Liver (tissue), 9 donors: ENCODE measurements around the gene DIP2C. TPM values are rescaled to one million over a fixed set of nuclear protein-coding genes. Genes with fewer than 3 reads are reported as not detected.

Source experiments
- DNase-seq: peaks from one replicate; pipeline ENCODE4 v3.0.0-alpha.2; 2017; ENCODE audit warnings: low spot score
- H3K27ac ChIP-seq, 2 donors: one replicate each; pipeline ENCODE4 v1.7.0; 2013; ENCODE audit warnings: inconsistent platforms in 2 of 2, low read length in 2 of 2, control low read depth in 1 of 2, low read depth in 1 of 2, mild to moderate bottlenecking in 1 of 2
- H3K27me3 ChIP-seq, 4 donors: one replicate each; pipeline versions ENCODE4 v1.6.1 to v1.7.0; 2013; ENCODE audit warnings: low read length in 3 of 4, inconsistent platforms in 1 of 4, mild to moderate bottlenecking in 1 of 4, moderate library complexity in 1 of 4; ENCODE audit not compliant: control insufficient read depth in 4 of 4, insufficient read depth in 4 of 4
- H3K36me3 ChIP-seq, 4 donors: one replicate each; pipeline versions ENCODE4 v1.6.1 to v1.7.0; 2013; ENCODE audit warnings: low read length in 3 of 4, mild to moderate bottlenecking in 3 of 4, low read depth in 1 of 4, moderate library complexity in 1 of 4; ENCODE audit not compliant: control insufficient read depth in 4 of 4, insufficient read depth in 3 of 4
- H3K4me1 ChIP-seq, 4 donors: one replicate each; pipeline versions ENCODE4 v1.6.1 to v1.7.0; 2013; ENCODE audit warnings: low read length in 3 of 4, mild to moderate bottlenecking in 3 of 4, moderate library complexity in 1 of 4; ENCODE audit not compliant: control insufficient read depth in 4 of 4, insufficient read depth in 4 of 4
- H3K4me3 ChIP-seq, 3 donors: one replicate each; pipeline versions ENCODE4 v1.6.1 to v1.7.0; 2013; ENCODE audit warnings: low read length in 3 of 3, control low read depth in 1 of 3, low read depth in 1 of 3, mild to moderate bottlenecking in 1 of 3
- H3K9ac ChIP-seq, 2 donors: one replicate each; pipeline ENCODE4 v1.7.0; 2013; ENCODE audit warnings: low read length in 2 of 2, mild to moderate bottlenecking in 2 of 2, moderate library complexity in 2 of 2, control low read depth in 1 of 2, low read depth in 1 of 2
- H3K9me3 ChIP-seq, 4 donors: one replicate each; pipeline versions ENCODE4 v1.6.1 to v1.7.0; 2013; ENCODE audit warnings: low read length in 3 of 4; ENCODE audit not compliant: control insufficient read depth in 4 of 4
- EGR1 ChIP-seq, 2 donors: IDR thresholded peaks; 2 replicates each; pipeline ENCODE4 v1.6.1; 2016 to 2018; ENCODE audit warnings: antibody characterized with exemption in 2 of 2, low read depth in 2 of 2
- FOXA1 ChIP-seq: IDR thresholded peaks from 2 replicates; pipeline ENCODE4 v1.6.1; 2016; ENCODE audit warnings: antibody characterized with exemption
- FOXA2 ChIP-seq: IDR thresholded peaks from 2 replicates; pipeline ENCODE4 v1.6.1; 2016; ENCODE audit warnings: antibody characterized with exemption
- GABPA ChIP-seq, 2 donors: IDR thresholded peaks in 1 of 2; conservative IDR thresholded peaks in 1 of 2; 2 replicates each; pipeline ENCODE4 v1.6.1; 2016; ENCODE audit warnings: antibody characterized with exemption in 2 of 2, mild to moderate bottlenecking in 1 of 2, moderate library complexity in 1 of 2
- HNF4A ChIP-seq, 2 donors: conservative IDR thresholded peaks; 2 replicates each; pipeline ENCODE4 v1.6.1; 2016; ENCODE audit warnings: antibody characterized with exemption in 2 of 2, mild to moderate bottlenecking in 2 of 2
- HNF4G ChIP-seq: IDR thresholded peaks from 2 replicates; pipeline ENCODE4 v1.6.1; 2016; ENCODE audit warnings: antibody characterized with exemption
- JUND ChIP-seq, 2 donors: IDR thresholded peaks; 2 replicates each; pipeline ENCODE4 v1.6.1; 2016; ENCODE audit warnings: antibody characterized with exemption in 2 of 2
- MAX ChIP-seq: IDR thresholded peaks from 2 replicates; pipeline ENCODE4 v1.6.1; 2016; ENCODE audit warnings: antibody characterized with exemption
- NR2F2 ChIP-seq: IDR thresholded peaks from 2 replicates; pipeline ENCODE4 v1.6.1; 2016; ENCODE audit warnings: antibody characterized with exemption
- RAD21 ChIP-seq, 2 donors: IDR thresholded peaks; 2 replicates each; pipeline ENCODE4 v1.6.1; 2016; ENCODE audit warnings: antibody characterized with exemption in 2 of 2, mild to moderate bottlenecking in 2 of 2
- REST ChIP-seq: IDR thresholded peaks from 2 replicates; pipeline ENCODE4 v1.6.1; 2016; ENCODE audit warnings: antibody characterized with exemption, mild to moderate bottlenecking
- RXRA ChIP-seq, 2 donors: IDR thresholded peaks; 2 replicates each; pipeline ENCODE4 v1.6.1; 2017 to 2018; ENCODE audit warnings: antibody characterized with exemption in 2 of 2, mild to moderate bottlenecking in 1 of 2
- SP1 ChIP-seq: IDR thresholded peaks from 2 replicates; pipeline ENCODE4 v1.6.1; 2018; ENCODE audit warnings: antibody characterized with exemption, mild to moderate bottlenecking
- TAF1 ChIP-seq: conservative IDR thresholded peaks from 2 replicates; pipeline ENCODE4 v1.6.1; 2016; ENCODE audit warnings: antibody characterized with exemption, mild to moderate bottlenecking
- YY1 ChIP-seq: IDR thresholded peaks from 2 replicates; pipeline ENCODE4 v1.6.1; 2016; ENCODE audit warnings: antibody characterized with exemption, mild to moderate bottlenecking
- WGBS: extraction: QIAGEN DNeasy Blood & Tissue Kit; methylation state at CpG from one replicate; pipeline ENCODE4 v1.1.7; 2013; 5-methylcytosine and 5-hydroxymethylcytosine counted together
- polyA plus RNA-seq, 2 donors: library from polyadenylated mRNA; stranded (reverse) in 1 of 2; unstranded in 1 of 2; fragments of 200-250 nt in 1 of 2; fragments of >200 nt in 1 of 2; fragmentation: Nextera tagmentation in 1 of 2; extraction: Ambion mirVana in 1 of 2; gene quantifications; one replicate each; pipeline versions ENCODE4 v1.2.1 to v1.2.3, GENCODE V29; 2013 to 2015
- total RNA-seq, 2 donors: library from RNA; depleted of rRNA; stranded (reverse); fragments of >200 nt; gene quantifications; one replicate each; pipeline ENCODE4 v1.2.3, GENCODE V29; 2014
- TF ChIP-seq, protein P1 (sequence below): IDR thresholded peaks from 2 replicates; pipeline ENCODE4 v1.6.1; 2016; ENCODE audit warnings: antibody characterized with exemption
- TF ChIP-seq, protein P2 (sequence below): IDR thresholded peaks from 2 replicates; pipeline ENCODE4 v1.6.1; 2016; ENCODE audit warnings: antibody characterized with exemption
- TF ChIP-seq, protein P3 (sequence below): fragments of 150-350 bp; IDR thresholded peaks from 2 replicates; pipeline ENCODE4 v1.5.1; 2017; ENCODE audit warnings: improper control_type of control experiment, low read depth, low read length; ENCODE audit not compliant: missing input control
- donor health status: healthy.
- donor health status: healthy.
- donor health status: healthy.
- donor health status: healthy.
- donor health status: healthy.

Gene DIP2C
- total and polyA plus RNA-seq, 4 donors, result 4.2 to 12.2 (median 5.7) TPM

- no peaks in the 10 kb centered on the region for H3K27me3 ChIP-seq
- no peak overlapping the region for H3K27ac ChIP-seq
- no peak for DNase-seq
- 96% methylated on average over 14 of the region's 14 CpGs for WGBS
- no peak overlapping the region for H3K4me3 ChIP-seq
- H3K9me3 ChIP-seq, result no peaks in the 10 kb centered on the region
- TF ChIP-seq RAD21 (IDR thresholded peaks at IDR 0.05), result no peak
- TF ChIP-seq YY1, result no peak
- TF ChIP-seq NR2F2, result no peak
- no peak for TF ChIP-seq GABPA (IDR thresholded peaks at IDR 0.05 in 1 of 2, conservative IDR thresholded peaks at IDR 0.05 in 1 of 2)
- no peak for TF ChIP-seq RXRA (IDR thresholded peaks at IDR 0.05)
- TF ChIP-seq MAX, result no peak
- no peak for TF ChIP-seq EGR1 (IDR thresholded peaks at IDR 0.05; ENCODE audit: low read depth in 2 of 2)
- TF ChIP-seq TAF1, result no peak
- TF ChIP-seq FOXA1, result no peak
- no peak for TF ChIP-seq REST
- TF ChIP-seq, protein P1, sequence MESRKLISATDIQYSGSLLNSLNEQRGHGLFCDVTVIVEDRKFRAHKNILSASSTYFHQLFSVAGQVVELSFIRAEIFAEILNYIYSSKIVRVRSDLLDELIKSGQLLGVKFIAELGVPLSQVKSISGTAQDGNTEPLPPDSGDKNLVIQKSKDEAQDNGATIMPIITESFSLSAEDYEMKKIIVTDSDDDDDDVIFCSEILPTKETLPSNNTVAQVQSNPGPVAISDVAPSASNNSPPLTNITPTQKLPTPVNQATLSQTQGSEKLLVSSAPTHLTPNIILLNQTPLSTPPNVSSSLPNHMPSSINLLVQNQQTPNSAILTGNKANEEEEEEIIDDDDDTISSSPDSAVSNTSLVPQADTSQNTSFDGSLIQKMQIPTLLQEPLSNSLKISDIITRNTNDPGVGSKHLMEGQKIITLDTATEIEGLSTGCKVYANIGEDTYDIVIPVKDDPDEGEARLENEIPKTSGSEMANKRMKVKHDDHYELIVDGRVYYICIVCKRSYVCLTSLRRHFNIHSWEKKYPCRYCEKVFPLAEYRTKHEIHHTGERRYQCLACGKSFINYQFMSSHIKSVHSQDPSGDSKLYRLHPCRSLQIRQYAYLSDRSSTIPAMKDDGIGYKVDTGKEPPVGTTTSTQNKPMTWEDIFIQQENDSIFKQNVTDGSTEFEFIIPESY, result no peak
- no peak for TF ChIP-seq HNF4A (conservative IDR thresholded peaks at IDR 0.05)
- TF ChIP-seq, protein P2, sequence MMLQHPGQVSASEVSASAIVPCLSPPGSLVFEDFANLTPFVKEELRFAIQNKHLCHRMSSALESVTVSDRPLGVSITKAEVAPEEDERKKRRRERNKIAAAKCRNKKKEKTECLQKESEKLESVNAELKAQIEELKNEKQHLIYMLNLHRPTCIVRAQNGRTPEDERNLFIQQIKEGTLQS, result no peak
- no peak for TF ChIP-seq JUND (IDR thresholded peaks at IDR 0.05)
- no peak for TF ChIP-seq HNF4G
- TF ChIP-seq SP1, result no peak
- TF ChIP-seq, protein P3, sequence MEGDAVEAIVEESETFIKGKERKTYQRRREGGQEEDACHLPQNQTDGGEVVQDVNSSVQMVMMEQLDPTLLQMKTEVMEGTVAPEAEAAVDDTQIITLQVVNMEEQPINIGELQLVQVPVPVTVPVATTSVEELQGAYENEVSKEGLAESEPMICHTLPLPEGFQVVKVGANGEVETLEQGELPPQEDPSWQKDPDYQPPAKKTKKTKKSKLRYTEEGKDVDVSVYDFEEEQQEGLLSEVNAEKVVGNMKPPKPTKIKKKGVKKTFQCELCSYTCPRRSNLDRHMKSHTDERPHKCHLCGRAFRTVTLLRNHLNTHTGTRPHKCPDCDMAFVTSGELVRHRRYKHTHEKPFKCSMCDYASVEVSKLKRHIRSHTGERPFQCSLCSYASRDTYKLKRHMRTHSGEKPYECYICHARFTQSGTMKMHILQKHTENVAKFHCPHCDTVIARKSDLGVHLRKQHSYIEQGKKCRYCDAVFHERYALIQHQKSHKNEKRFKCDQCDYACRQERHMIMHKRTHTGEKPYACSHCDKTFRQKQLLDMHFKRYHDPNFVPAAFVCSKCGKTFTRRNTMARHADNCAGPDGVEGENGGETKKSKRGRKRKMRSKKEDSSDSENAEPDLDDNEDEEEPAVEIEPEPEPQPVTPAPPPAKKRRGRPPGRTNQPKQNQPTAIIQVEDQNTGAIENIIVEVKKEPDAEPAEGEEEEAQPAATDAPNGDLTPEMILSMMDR, result no peak
- TF ChIP-seq FOXA2, result no peak
- H3K9ac ChIP-seq, result no peak overlapping the region
- peaks cover 8 to 35% (median 18%) of the 10 kb centered on the region in 4 donors for H3K36me3 ChIP-seq
- peaks cover 0 to 16% (median 13%) of the 10 kb centered on the region in 4 donors for H3K4me1 ChIP-seq
These were observed 329.7 kb downstream of the DIP2C start for GRCh38 chr10:359762-360161.
